GM21526 (cell line): ENCODE measurements around the gene SH3BP4.

ENCODE experiments used
- ATAC-seq: cut with Tn5 transposase; IDR thresholded peaks from one replicate; pipeline ENCODE4 v1.9.1; 2021; ENCODE audit warnings: moderate library complexity; ENCODE audit not compliant: unreplicated experiment, low FRiP score

The SH3BP4 gene, protein sequence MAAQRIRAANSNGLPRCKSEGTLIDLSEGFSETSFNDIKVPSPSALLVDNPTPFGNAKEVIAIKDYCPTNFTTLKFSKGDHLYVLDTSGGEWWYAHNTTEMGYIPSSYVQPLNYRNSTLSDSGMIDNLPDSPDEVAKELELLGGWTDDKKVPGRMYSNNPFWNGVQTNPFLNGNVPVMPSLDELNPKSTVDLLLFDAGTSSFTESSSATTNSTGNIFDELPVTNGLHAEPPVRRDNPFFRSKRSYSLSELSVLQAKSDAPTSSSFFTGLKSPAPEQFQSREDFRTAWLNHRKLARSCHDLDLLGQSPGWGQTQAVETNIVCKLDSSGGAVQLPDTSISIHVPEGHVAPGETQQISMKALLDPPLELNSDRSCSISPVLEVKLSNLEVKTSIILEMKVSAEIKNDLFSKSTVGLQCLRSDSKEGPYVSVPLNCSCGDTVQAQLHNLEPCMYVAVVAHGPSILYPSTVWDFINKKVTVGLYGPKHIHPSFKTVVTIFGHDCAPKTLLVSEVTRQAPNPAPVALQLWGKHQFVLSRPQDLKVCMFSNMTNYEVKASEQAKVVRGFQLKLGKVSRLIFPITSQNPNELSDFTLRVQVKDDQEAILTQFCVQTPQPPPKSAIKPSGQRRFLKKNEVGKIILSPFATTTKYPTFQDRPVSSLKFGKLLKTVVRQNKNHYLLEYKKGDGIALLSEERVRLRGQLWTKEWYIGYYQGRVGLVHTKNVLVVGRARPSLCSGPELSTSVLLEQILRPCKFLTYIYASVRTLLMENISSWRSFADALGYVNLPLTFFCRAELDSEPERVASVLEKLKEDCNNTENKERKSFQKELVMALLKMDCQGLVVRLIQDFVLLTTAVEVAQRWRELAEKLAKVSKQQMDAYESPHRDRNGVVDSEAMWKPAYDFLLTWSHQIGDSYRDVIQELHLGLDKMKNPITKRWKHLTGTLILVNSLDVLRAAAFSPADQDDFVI

DNA sequence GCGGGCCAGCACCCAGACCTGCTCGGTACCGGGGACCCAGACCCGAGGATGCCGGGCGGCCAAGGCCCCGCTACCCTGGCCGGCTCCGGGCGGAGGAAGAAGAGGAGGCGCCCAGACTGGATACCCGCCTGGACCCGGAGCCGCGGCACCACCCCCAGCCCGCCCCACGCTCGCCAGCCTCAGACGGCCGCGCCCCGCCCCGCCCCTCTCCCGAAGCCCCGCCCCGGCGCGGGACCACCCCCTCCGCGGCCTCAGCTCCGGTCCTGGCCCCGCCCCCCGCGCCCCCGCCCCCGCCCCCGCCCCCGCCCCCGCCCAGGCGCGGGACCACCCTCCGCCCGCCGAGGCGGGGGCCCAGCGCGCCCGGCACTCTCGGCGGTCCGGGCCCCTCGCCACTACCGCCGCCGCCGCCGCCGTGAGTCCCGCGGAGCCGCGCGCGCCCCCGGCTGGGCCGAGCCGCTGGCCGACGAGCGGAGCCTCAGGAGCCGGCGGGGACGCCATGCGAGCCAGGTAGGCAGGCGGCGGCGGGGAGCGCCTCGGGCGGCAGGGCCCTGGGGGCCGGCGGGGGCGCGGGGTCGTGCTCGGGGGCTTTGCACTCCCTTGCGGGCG lies at the start of gene SH3BP4:
SH3BP4 (plus strand) TSS at position 354 of the 606 bp plus-strand sequence. CDS start 82,986 bp downstream, outside the sequence.
- ATAC-seq, result no peak

DNA sequence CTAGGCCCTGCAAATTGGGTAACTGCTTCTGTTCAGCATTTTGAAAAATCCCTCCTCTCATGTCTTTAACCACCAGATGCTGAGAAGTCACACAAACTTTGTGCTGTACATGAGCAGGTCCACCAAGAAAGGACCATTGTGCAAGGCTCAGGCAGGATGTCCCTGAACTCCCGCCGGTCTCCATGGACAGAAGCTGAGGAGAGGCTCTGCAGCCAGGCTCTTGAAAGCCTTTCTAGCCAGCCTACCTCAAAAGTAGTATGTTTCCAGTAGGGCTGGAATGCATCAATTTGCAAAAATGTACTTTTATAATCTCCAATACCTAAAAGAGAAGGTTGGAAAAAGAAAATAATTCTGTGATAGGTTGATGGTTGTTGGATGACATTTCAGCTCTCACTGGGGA lies 47.0 kb upstream of the SH3BP4 start:
- ATAC-seq, result no peak

DNA sequence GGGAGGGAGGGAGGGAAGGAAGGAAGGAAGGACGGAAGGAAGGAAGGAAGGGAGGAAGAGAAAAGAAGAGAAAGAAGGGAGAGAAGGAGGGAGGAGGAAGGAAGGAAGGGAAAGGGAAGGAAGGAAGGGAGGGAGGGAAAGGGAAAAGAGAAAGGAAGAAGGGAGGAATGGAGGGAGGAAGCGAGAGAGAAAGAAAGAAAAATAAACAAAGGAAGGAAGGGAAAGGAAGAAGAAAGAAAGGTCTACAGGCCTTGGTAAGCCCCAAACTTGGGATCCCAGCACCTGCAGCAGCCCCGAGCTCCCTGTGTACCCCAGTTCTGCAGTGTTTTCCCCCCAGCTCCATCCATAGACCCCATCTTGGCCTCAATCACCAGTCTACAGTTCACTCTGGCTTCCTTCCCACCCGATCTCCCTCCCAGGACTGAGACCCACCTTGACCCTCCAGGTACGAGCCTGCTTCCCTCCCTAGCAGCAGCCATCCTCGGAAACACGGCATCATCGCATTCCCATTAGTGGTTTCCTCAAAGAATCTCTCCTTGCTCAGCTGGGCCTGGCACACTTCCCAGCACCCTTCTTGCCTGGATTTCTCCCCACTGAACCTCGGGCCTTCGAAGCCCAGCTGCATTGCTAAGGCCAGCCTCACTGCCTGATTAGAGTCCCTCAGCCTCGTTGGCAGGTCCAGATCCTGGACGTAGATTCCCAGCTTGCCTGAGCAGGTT lies 46.1 kb upstream of the SH3BP4 start:
- ATAC-seq, result no peak

DNA sequence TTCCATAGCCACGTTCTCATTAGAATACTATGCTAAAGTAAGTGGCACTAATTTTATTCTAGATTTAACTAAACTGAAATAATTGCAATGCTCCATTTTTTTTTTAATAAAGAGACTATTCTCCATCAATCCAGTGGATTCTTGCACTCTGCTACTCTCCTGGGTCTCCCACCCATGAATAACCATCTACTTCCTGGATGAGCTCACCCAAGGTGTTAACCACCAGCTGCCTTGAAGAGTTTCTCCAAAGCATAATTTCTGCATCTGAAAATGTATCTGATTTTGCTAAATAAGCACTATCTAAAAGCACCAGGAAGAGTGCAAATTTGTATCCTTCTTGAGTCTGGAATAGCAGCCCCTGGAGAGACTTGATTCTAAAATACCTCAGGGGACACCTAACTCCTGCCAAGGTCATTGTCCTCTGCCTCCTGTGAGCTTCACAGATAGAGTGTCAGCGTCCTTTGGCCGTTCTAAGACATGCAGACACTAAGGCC lies 41.6 kb upstream of the SH3BP4 start:
- ATAC-seq, result no peak

DNA sequence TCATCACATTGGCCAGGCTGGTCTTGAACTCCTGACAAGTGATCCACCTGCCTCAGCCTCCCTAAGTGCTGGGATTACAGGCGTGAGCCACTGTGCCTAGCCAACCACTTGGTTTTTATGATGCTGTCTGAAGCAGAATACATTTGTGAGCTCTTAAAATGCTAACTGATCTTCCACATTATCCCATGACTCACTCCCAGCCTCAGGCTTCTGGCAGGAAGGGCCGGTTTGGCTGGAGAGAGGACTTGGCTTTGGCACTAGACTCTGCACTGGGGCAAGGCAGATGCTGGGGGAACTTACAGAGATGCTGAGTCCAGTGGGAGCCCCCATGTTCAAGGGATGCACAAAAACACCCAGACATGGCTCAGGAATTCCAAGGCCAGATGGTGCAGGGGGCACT lies 40.5 kb upstream of the SH3BP4 start:
- ATAC-seq, result no peak

DNA sequence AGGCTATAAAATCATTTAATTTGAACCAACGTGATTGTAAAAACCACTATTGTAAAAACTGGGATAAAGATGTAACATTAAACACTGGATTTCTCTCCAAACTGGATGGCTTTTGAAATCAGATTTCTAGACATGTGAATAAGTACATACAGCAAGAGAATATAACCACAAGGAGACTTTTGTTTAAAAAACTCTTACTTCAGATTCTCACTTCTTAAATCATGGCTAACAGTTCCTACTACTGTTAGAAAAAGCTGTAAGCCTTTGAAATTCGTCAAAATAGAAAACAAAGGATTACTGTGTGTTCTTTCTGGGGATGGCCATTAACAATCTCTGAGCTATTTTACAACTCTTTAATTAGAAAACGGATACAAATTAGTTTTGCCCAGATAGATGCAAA lies 39.4 kb upstream of the SH3BP4 start:
- no peak for ATAC-seq

DNA sequence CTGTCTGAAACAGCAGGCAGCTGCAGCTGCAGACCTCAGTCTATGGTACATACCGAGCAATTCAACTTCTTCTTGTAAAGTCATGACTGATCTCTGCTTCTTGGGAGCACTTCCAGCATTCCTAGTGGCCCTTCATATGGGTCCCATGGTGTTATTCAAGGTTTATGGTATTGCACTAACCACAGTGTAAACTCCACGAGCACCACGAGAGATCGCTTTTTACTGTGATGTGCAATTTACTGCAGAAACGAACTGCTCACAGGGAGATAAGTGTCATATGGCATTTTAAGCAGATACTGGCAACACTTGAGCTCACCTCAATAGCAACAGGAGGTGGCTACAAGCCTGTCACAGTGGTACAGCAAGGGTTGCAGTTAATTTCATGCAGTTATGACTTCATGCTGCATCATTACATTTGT lies 38.6 kb upstream of the SH3BP4 start:
- ATAC-seq, result no peak

DNA sequence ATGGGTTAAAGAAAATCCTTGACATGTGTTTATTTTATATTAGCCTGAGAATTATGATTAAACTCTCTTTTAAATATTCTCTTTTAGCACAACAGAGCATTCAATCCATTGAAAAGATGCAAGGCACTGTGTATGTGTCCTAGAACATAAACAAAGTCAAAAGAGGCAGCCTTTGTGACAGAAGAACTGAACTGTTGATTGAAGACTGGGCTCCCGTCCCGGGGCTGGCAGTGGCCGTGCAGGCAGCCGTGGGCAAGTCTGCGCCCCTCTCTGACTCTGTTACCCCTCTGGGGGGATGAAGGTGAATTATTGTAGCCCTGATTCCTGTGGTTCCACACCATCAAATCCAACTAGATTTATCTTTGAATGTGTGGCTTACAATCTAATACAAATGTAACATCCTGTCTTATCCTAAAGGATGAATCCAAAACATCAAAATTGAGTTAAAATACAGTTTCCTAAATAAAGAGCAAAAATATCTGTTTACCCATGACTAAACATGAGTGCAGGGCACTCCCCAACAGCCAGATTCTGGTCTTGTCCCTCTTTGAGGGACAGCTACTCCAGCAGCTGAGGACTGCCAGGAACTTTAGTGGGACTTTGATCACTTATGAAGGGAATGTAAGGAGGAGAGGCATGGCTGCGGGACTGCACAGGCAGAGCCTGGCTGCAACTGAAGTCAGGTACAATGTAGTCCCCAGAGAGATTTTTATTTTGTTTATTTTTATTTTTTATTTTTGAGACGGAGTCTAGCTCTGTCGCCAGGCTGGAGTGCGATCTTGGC lies 37.3 kb upstream of the SH3BP4 start:
- no peak for ATAC-seq

DNA sequence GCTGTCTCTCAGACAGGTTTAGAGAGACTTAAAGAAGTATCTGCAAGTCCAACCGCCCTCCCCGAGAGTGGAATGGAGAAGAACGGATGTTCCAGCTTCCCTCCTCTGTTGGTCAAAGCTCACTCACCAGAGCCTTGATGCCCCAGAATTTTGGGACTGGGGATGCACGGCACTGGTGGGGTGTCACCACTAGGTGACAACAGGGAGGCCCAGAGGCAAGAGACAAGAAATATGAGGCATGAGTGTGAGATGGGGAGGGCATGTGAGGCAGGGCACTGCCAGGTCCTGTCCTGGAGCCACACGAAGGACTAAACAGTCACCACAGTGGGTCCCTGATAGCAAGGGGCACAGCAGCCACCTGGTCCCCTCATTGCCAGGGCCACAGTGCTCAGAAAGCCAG lies 35.1 kb upstream of the SH3BP4 start:
- ATAC-seq, result no peak

DNA sequence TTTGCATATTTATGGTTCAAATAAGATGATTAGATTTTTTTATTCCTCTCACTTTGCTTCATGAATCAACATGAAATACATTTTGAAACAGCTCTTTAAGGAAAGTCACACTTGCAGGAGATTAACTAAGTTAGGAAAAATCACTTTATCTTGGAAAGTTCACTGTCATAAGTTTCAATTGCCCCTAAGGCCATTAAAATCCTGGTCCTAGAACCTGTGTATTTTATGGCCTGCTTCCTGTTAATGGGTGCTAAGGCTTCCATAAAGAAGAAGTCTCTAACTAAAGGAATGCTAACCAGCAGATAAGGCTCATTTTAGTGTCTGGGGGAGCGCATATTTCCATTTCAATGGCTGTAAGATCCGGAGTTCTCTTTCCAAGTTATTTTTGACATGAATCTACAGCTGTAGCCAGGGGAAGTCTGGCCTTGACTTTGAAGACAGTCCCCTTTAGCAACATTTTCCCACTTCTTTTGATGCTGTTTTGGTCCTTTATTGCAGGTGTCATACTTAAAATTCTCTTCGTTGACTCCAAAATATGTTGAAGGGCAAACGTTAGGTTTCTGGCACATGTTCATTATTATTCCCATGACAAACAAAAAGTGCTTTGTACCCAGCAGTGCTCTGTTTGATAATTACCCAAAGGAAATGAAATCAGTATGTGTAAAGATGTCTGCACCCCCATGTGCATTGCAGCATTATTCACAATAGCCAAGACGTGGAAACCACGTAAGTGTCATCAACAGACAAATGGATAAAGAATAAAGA lies 34.4 kb upstream of the SH3BP4 start:
- no peak for ATAC-seq

DNA sequence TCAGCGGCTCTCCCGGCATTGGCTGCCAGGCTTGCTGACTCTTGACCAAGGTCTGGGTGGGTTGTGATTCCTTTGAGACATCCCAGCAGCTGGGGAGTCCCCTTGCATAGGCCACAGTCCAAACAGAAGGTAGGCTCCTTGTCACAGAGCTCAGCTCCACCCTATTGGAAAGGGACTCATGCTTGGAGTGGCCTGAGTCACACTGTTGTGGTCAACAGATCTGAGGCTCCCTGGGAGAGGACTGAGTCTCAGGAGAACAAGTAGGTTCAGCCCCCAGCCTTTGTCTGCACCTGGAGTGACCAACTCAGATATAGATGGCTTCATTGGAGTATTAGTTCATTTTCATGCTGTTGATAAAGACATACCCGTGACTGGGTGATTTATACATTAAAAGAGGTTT lies 32.1 kb upstream of the SH3BP4 start:
- no peak for ATAC-seq

DNA sequence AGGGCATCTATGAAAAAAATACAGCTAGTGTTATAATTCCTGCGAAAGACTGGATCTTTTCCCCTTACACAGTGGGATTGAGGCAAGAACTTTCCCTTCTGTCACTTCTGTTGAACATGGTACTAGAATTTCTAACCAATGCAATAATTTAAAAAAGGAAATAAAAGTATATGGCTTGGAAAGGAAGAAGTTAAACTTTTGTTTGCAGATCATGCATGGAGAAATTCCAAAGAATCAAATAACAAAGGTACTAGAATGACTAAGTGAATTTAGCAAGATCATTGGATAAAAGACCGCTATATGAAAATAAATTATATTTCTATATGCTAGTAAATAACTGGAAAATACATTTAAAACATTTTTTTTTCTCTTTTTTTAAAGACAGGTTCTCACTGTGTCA lies 31.0 kb upstream of the SH3BP4 start:
- no peak for ATAC-seq

DNA sequence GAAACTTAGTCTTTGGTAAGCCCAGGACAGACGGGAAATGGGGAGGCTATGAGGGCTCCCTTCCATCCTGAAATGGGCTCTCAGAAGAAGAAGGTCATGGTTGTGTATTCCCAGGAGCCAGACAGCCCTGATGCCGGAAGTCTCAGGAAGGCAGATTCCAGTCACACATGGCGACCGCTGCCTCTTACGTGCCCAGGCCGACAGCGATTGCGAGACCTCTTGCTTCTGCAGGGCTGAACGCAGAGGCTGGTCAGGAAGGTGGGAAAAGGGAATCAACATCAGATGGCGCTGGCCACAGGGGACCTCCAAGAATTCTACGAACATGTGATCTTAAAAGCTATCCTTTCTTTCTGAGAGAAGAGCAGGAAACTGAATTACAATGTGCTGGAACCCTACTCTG lies 22.8 kb upstream of the SH3BP4 start:
- ATAC-seq, result no peak

DNA sequence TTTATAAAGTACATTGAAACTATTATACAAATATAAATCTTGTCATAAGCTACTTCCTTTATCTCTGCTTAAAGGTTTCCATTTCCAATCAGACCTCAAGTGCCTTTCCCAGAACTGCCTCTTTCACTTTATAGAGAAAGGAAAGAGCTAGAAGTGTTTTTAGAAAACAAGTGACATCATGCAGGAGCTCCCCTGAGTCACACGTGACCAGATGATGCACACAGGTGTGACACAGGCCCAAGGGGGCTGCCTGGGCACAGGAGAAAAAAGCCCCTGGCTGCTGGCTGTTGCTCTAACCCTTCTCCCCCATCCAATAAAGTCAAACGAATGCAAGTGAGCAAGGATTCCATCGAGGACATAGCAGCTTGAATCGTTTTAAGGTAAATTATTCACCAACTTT lies 21.4 kb upstream of the SH3BP4 start:
- no peak for ATAC-seq

DNA sequence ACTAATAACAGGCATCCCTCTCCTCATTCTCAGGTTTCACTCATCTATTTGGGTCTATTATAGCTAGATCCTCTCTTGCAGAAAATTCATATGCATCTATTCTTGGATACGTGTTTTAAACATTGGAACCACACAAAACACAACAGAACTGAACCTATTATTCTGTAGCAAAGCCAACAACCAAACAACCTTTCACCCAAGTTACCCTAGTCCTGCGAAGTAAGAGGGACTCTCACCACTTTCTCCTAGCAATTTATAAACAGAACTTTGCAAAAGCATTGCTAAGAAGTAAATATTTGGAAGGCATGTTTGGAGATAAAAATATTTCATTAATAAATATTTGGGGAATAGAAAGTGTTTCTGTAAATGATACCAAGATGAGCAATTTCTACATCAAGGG lies 20.4 kb upstream of the SH3BP4 start:
- ATAC-seq, result no peak

DNA sequence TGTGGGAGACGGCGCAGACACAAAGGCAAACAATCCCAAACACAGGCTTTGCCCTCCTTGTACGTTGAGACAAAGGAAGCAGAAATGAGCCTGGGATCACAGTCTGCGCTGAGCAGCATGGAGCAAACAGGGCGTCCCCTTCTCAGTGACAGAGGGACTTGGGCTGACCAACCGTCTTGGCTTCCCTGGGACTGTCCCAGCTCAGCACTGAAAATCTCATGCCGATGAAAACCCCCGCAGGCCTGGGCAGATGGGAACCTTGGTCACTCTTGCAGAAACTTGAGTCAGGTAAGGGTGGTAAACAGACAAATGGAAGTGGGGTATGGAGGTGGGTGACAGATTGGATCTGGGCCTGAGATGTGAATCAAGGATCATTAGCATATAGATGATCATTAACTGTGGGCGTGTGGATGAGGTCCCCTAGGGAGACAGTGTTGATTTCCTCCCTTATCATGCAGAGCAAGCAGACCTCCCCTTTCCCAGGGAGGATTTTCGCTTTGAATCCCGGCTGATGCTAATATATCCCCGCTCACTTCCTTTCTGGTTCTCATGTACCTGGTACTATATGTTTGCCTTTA lies 19.1 kb upstream of the SH3BP4 start:
- ATAC-seq, result no peak

DNA sequence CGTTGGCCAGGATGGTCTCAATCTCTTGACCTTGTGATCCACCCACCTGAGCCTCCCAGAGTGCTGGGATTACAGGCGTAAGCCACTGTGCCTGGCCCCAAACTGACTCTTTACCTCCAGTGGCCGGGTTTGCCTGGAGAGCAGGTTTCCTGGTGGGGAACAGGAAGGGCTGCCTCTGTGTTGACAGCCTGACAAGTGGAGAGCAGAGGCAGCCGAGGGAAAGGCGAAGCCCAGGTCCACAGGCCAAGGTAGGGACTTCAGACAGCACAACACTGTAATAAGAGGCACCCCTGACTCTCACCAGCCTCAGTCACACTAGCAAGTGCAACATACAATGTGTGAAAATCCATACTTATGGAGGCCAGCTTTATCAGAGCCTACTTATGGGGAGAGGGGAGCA lies 16.5 kb upstream of the SH3BP4 start:
- no peak for ATAC-seq

DNA sequence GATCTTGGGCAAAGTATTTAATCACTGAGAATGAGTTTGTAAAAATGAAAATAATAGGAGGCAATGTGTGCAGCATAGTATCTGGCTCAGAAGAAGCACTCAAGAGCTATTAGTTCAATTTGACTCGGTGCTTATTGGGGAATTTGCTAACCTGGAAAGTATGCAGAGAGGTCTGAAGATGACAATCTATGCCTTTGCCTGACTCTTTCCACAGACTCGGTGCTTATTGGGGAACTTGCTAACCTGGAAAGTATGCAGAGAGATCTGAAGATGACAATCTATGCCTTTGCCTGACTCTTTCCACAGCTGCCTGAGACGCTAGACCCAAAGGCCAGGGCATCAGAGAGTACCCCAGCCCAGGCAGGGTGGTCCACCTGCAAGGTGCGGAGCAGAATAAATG lies 12.2 kb upstream of the SH3BP4 start:
- no peak for ATAC-seq

DNA sequence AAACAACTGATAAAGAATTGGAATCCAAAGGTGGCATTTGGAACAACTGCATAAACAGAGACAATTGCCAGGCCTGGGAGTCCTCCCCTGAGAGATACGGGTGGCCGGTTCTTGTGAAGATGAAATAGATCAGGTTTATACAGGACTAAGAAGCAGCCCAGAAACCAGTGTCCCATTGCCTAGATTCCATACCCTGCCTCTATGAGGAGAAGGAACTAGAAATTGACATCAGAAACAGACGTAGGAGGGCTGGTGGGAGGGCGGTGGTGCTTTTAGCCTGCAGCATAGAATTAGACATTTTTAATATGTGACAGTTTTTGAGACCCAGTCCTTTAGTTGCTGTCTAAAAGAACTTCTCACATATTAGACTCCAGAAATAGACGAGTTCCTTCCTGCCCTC lies 11.8 kb upstream of the SH3BP4 start:
- no peak for ATAC-seq
